ENCODE data around the gene KRTAP10-4.
"Not testable (repeated sequence)": the region's sequence is repeated elsewhere in the genome, so short reads cannot be mapped to it uniquely, and the experiment has no call there.

KRTAP10-4 gene

GRCh38 chr21:44580231-44580821, 6.8 kb downstream of the KRTAP10-4 start, which contains the start of gene KRTAP10-5:
TSS of gene KRTAP10-5 (minus strand) at chr21:44580604. CDS start at chr21:44580578, 26 bp downstream.
- peak; percentile 21 for DNase-seq

- no peak for DNase-seq
Measured at GRCh38 chr21:44581158-44581557, 7.6 kb downstream of the KRTAP10-4 start.

DNA sequence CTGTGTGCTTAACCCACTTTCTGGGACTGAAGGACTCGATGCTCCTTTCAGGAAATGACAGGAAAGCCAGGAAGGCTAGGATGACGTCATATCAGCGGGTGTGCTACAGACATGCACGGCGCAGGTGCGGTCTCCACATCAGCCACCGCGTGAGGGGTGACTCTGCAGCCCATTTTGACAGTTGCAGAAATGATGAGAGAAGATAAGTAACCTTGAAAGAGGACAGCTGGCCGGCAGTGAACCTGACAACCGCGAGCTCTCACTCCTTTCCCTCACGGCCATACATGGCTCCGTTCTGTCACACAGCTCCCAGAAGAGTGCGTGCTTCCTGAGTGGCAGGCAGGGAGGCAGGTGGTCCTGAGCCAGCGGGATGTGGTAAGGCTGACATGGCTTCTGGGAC, 8.5 kb downstream of the KRTAP10-4 start:
- peak; percentile 54 for DNase-seq

DNA sequence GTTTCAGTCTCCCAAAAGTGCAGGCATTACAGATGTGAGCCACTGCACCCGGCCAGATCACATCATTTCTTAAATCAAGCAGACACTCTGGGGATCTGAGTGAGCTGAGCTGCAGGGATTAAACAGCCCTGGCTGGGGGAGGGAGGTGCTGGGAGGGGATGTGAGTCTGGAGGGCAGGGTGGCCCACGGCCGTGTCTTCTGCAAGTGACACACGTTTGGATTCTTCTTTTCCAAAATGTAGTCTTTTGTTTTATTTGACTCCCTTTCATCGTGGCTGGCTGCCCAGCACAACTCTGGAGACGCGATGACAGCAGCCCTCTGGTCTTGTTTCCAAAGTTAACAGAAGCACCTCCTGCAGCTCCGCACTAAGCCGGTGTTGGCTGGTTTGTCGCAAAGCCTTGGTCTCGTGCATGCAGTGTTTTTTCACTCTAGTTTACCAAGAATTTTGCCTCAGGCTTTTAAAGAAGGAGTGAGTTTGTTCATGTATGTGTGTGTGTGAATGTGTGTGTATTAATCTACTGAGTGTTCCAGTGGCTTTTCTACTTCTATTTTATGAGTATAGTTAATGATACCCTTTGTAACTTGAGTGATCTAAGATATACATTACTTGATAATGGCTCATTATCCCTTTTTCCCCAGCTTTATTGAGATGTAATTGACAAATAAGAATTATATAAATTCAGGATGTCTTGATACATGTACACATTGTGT, 9.7 kb downstream of the KRTAP10-4 start:
- DNase-seq = peak; percentile 32

DNA sequence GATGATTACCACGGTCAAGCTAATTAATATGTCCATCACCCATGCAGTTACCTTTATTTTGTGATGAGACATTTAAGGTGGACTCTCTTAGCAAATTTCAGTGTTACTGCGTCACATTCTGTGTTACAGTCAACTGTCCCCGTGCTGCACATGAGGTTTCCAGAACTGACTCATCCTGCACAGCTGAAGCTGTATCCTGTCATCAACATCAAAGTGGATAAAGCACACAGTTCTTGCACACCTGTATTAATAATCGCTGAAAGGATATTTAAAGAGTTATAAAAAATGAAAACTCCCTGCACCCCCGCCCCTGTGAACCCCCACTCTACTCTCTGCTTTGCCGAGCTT, 10.2 kb downstream of the KRTAP10-4 start:
- DNase-seq = peak; percentile 26

GRCh38 chr21:44585892-44586291, 12.4 kb downstream of the KRTAP10-4 start:
- DNase-seq = no peak

DNA sequence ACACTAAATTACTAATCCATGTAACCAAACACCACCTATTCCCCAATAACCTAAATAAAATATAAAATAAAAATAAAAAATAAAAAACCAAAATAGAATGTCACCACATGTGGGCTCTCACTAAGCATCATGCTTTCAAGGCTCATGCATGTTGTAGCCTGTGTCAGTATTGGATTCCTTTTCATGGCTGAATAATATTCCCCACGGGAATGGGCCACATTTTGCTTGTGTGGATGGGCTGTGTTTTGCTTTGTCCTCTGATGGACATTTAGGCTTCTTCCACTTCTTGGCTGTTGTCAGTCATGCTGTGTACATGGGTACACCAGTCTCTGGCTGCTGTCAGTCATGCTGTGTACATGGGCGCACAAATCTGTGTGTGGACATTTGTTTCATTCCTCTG, 15.6 kb downstream of the KRTAP10-4 start:
- no peak for DNase-seq

DNA sequence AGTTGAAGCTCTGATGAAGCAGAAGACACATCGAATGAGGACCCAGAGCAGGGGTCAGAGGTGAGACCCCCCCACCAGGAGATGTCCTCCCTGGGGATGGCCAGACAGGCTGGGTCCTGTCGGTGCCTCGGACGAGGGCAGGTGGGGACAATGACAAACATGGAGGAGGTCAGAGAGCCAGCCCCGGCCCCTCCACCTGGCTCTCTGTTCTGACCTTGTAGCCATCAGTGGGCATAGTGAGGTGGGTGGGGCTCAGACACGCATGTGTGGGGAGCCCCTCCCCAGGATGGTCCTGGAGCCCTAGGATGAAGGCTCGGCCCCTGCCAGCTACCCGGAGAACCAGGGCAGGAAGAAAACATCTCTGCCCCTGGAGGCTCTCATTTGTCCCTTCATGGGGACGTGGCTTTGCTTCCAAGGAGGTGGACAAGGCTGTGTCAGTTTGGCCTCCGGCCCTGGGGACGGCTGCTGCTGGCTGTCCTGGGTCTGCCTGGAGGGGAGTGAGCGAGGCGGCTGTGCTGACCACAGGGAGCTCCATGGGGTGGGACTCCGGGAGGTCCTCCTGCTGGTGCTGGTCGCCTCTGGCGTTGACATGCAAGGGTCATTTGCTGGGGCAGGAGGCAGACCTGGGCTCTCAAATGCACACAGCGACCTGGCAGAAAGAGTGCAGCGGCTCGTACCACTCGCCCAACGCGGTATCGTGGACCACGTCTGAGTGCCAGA, 16.2 kb downstream of the KRTAP10-4 start:
- no peak for DNase-seq

- DNase-seq = no peak
Measured at GRCh38 chr21:44590311-44590721, 16.8 kb downstream of the KRTAP10-4 start.

DNA sequence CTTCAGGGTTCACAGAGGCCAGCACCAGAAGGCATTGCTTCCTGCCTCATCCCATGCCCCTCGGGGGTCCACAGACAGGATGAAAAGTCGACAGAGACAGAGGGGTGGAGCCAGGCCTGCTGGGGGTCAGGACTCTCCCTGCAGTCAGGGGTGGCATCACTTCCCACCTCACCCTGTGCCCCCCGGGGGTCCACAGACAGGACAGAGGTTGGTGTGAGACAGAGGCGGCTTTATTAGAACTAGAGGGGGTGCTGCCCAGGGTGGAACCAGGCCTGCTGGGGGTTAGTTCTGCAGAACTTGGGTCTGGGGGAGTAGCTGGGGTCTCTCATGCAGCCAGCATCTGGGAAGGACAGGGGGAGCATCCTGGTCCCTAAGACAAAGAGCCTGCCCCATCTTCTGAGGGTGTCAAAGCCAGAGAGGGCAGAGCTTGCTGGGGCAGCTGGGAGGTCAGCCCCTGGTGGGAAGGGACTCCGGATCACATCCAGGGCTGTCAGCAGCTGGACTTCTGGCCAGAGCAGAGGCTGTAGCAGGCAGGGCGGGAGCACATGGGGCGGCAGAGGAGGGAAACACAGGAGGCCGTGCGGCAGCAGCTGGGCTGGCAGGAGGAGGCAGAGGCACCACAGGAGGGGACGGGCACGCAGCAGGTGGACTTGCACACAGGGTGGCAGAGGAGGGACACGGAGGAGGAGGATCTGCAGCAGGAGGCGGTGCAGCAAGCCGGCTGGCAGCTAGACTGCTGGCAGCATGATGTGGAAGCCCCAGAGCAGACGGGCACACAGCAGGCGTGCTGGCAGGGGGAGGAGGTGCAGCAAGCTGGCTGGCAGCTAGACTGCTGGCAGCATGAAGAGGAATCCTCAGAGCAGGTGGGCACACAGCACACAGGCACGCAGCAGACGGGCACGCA, 17.6 kb downstream of the KRTAP10-4 start:
- DNase-seq = not testable (repeated sequence)

- not testable (repeated sequence) for DNase-seq
Measured at GRCh38 chr21:44591801-44592130, 18.2 kb downstream of the KRTAP10-4 start.

- DNase-seq = no peak
Measured at GRCh38 chr21:44592446-44593311, 19.1 kb downstream of the KRTAP10-4 start, which contains the start of gene KRTAP10-6. TSS of gene KRTAP10-6 (minus strand) at chr21:44592505. CDS start at chr21:44592484, 21 bp downstream.

GRCh38 chr21:44593598-44594405, 20.3 kb downstream of the KRTAP10-4 start:
- DNase-seq = no peak

GRCh38 chr21:44594406-44594916, 20.9 kb downstream of the KRTAP10-4 start:
- DNase-seq = no peak

DNA sequence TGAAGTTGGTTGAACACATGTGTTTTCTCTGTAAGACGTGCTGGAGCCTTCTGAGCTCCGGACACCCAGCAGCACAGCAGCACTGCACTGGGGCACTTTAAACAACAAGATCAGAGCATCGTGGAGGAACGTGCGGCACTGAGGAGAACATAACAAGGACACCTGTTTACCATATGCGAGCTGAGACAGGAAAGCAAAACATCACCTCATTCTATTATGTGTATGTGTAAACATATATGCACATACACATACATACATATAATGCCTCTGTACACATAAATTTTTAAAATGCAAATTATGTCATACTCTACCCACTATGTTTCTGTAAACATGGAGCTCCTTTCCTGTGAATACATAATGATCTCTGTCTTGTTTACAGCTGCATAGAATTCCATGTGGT, 22.0 kb downstream of the KRTAP10-4 start:
- DNase-seq = no peak

- DNase-seq = no peak
Measured at GRCh38 chr21:44596068-44596725, 22.7 kb downstream of the KRTAP10-4 start.

- peak; percentile 25 for DNase-seq
Measured at GRCh38 chr21:44598061-44598460, 24.5 kb downstream of the KRTAP10-4 start.

DNA sequence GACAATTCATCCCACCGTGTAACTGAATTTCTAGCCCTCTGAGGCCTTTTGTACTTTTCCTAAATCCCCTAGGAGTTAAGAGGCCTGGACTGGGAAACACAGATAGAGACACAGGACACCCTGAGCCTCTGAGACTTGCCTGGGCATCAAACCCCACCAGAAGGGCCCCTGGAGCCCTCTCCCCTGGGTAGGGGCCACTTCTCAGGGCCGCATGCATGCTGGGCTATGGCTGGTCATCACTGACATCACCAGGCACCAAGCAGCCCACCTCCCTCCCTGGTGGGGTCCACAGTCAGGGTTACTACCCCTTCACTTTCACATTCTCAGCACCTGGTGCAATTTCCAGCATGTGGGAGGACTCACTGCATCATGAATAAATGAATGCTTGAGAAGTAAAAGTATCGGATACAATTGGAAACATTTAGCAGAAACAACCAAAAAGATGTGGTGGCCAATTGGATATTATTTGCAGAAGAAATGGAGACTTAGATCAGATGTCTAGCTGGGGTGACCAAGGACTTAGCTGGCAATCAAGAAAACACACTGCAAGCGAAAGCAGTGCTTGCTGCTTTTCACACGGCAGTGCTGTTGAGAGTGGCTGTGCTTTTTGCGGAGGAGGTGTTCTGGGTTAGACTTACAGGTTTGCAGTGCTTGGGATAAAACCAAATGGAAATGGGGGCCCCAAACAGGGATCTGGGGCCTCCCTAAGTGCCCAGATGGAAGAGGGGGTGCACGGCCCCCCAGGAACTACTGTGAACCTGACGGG, 25.9 kb downstream of the KRTAP10-4 start:
- DNase-seq = no peak
